G401 (cell line): ENCODE data around the gene REC114. TPM values are rescaled to one million over a fixed set of nuclear protein-coding genes. Genes with fewer than 3 reads are reported as not detected.
"Not testable (repeated sequence)": the region's sequence is repeated elsewhere in the genome, so short reads cannot be mapped to it uniquely, and the experiment has no call there.

ENCODE experiments used
- DNase-seq: peaks from one replicate; pipeline ENCODE4 v3.0.0-alpha.2; 2015; ENCODE audit warnings: low spot score
- in situ Hi-C: cut with HindIII; loops from 2 replicates; pipeline ENCODE4 v1.10.0; 2016; ENCODE audit warnings: low sequenced_read_pairs, mixed read lengths
- total RNA-seq: library from RNA; depleted of rRNA; stranded (reverse); fragments of >200 nt; shearing (Covaris generic); gene quantifications from 2 replicates; pipeline ENCODE4 v1.2.3, GENCODE V29; 2014; rRNA removed

The REC114 gene, protein sequence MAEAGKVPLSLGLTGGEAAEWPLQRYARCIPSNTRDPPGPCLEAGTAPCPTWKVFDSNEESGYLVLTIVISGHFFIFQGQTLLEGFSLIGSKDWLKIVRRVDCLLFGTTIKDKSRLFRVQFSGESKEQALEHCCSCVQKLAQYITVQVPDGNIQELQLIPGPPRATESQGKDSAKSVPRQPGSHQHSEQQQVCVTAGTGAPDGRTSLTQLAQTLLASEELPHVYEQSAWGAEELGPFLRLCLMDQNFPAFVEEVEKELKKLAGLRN
- total RNA-seq = not detected in 2 replicates

DNA sequence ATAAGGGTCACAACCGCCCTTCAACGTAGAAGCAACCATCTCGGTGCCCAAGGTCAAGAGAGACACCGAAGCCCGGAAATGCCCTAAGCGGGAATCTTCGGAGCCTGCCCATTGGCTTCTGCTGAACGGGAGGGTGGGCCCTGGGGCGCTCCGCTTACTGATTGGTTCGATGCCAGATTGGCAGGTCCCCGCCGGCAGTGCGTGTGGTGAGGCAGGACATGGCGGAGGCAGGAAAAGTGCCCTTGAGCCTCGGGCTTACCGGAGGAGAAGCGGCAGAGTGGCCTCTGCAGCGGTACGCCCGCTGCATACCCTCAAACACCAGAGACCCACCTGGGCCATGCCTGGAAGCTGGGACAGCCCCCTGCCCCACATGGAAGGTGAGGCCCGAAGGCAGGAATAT, at the start of gene REC114:
REC114 (plus strand) TSS at position 197 of the 400 bp plus-strand sequence; CDS start at position 219, 22 bp downstream.
- no peak for DNase-seq
- in situ Hi-C loops = no loop called here

DNA sequence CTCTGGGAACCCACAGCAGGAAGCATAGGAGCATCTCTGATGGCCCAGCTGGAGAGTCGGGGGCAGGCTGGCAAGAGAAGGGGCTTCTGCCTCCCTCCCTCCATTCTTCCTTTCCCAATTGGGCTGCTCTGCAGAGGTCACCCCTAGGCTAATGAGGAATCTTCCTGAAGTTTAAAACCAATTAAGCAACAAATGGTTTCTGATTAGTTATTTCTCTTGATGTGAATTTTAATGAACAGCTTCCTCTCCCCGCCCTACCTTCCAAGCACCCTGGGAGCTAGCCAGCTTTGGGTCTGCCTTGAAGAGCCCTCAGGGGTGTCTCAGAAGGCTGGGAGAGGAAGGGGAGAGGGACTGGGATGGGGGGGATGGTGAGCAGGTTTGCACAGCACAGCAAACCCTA, 49.6 kb upstream of the REC114 start:
- in situ Hi-C loops = no loop called here
- DNase-seq = no peak

DNA sequence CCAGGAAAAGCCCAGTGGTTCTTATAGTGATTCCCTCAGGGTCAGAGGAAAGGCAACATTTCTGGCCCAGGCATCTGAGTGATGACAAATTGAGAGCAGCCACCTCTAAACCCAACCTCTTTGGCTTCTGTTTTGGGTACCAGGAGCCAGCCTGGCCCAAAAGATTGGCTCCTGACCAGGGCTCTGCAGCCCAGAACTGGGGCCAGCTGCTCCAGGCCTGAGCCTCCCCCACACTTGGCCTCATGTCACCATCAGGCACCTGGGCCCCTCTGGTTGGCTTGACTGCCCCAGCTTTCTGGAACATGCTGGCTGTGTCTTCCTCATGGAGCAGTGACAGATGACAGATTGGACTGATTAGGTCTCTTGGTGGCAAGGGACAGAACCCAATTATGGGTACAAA, 48.2 kb upstream of the REC114 start:
- in situ Hi-C loops = no loop called here
- DNase-seq = peak; percentile 87

DNA sequence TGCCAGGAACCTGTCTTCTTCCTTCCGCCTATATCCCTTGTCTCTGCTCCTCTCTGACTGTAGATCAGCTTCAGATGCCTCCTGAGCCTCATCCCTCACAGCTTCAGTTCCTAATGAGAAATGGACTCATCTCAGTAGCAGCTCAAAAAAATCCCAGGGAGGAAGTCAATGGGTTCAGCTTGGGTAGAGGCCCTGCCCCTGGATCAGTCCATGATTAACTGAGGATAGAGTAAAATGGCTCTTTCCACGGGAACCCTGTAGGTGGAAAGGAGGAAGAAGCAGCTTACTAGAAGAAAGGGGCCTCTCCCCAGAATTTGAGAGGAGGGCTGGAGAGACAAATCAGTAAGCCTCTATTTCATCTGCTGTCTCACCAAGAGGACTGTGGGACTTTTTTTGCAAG, 47.3 kb upstream of the REC114 start:
- in situ Hi-C loops = no loop called here

DNA sequence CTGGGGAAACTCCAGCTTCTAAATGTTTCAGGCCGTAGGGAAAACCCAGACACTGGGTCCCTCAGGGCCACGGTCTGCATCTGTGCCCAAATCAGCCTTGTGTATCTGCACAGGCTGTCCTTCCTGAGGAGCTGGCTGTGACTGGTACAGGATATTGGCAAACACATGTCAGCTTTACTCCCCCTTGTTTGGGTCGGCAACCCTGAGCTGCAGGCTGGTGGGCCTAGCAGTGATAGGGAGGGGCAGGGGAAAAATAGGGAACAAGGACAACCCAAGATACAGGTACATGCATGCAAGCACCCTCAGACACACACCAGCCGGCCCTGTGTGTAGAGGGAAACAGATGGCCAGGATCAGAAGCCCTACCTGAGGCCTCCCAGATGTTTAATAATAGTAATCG, 45.5 kb upstream of the REC114 start:
- no peak for DNase-seq
- in situ Hi-C loops = no loop called here

More for the DNA sequence above, 47.3 kb upstream of the REC114 start:
- no peak for DNase-seq

DNA sequence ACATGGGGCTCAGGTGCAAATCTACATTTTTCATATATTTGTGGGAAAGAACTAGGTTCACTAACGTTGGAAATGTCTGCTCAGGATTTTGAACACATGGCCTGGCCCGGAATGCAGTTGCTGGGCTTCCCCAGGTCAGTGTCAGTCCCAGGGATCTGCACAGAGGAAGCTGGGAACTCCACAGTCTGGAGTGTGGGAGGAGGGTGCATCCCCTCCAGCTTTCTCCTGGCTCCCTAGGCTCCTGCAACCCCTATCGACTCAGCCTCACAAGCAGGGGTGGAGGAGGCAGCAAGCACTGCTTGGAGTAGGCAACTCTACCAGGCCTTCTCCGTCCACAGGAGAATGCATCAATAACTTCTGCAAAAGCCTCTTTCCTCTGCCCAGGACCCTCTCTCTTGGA, 44.1 kb upstream of the REC114 start:
- no peak for DNase-seq

DNA sequence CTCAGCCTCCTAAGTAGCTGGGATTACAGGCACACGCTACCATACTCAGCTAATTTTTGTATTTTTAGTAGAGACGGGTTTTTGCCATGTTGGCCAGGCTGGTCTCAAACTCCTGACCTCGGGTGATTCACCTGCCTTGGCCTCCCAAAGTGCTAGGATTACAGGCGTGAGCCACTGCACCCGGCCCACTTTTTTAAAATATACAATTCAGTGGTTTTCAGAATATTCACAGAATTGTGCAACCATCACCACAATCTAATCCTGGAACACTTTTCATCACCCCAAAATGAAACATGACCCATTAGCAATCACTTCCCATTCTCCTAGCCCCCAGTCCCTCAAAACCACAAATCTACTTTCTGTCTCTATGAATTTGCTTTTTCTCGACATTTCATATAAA, 42.7 kb upstream of the REC114 start:
- DNase-seq, in situ Hi-C loops: not testable (repeated sequence)

More for the DNA sequence above, 44.1 kb upstream of the REC114 start:
- in situ Hi-C loops = no loop called here

DNA sequence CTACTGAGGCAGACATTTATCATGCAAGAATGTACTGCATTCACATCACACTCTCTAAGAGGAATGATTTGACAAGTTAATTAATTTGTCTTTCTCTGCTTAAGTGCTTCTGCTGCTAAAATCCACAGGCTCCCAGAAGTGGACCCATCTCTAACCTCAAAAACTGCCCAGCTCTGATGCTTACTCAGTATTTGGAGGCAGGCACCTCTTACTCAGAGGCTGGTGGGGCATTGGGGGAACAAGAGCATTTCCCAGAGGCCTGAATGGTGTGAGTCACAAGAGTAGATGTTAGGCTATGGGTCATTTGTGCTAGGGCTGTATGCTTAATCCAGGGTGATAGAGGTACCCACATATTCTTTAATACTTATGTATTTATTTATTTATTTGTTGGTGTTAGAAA, 39.8 kb upstream of the REC114 start:
- in situ Hi-C loops = no loop called here
- no peak for DNase-seq

DNA sequence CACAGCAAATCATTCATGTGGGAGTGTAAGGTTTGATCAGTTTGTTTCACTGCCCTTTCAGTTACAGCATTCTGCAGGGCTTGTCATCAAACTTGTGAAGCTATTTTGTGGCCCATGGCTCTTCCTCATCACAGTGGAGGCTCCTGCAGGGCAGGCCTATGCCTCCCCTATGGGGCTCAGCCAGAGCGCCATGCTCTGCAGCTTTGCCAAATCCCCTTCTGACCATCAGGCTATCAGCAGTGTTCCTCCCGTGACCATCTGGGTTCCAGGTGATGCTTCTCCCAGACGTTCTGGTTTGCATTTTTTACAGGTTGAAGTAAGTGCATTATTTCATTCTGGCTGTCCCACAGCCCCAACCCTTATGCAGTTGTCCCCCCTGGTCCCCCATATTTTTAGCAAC, 28.1 kb upstream of the REC114 start:
- DNase-seq = peak; percentile 66
- in situ Hi-C loops = no loop called here

DNA sequence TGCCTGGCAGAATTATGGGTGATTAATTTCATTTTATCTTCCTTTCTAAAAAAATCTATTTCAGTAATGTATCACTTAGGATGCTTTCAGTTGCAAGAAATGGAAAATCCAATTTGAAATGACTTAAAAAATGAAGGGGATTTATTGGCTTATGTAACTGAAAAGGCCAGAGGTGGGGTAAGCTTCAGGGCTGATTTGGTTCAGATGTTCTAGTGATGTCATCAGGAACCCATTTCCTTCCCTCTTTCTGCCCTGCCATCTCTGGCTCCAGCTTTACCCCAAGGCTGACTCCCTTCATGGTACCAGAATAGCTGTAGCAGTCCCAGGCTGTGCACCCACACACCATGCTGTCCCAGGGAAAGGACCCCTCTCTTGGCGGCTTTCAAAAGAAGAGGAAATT, 18.5 kb upstream of the REC114 start:
- in situ Hi-C loops = no loop called here
- DNase-seq = no peak

DNA sequence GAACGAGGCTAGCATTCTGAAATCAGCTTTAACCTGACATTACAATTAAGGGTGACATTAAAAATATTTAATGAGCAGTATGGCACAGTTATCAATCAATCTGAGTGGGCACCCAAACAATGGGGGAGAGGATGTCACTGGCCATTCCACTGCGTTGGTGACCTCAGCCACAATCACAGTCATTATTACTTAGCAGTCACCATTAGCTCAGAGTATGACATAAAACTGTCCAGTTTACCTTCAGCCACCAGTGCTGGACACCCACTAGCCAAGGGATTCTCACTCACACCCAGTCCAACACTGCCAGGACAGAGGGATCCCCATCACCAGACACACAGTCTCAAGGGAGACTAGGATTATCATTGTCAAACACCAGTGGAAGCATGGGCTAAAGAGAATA, 17.5 kb upstream of the REC114 start:
- in situ Hi-C loops = no loop called here
- no peak for DNase-seq

DNA sequence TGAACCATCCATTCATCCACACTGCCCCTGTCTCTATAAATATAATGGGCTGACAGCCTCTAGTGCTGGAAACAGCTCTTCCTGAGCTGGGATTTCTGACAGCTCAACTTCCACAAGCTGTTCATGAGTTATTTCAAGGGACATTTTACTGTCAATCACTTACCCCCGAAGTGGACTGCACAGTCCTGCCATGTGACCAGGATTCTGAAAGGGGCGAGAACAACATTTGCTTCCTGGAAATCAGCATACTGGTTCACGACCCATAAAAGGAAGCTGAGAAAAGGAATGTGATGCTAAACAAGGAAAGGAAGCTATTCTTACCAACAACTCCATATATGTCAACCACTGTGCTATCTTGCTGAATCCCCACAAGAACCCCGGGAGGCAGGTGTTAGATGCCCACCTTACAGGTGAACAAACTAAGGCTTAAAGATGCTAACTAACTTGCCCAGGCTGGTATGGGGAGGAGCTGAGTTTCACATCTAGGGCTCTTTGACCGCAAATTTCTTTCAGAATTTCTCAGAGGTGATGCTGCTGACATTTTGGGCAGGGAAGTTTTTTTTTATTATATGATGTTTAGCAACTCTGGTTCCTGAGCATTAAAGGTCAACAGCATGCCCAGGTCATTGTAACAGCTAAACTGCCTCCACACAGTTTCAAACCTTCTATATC, 16.5 kb upstream of the REC114 start:
- in situ Hi-C loops = no loop called here
- DNase-seq = no peak

DNA sequence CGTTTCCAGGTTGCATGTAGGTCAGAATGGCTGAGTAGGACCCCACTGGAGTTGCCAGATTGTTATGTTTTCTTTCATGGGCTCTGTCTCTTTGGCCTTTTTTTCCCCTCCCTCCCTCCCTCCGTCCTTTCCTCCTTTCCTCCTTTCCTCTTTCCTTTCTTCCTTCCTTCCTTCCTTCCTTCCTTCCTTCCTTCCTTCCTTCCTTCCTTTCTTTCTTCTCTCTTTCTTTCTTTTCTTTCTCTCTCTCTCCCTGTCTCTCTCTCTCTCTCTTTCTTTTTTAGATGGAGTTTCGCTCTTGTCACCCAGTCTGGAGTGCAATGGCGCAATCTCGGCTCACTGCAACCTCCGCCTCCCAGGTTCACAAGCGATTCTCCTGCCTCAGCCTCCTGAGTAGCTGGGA, 11.6 kb upstream of the REC114 start:
- DNase-seq, in situ Hi-C loops: not testable (repeated sequence)

DNA sequence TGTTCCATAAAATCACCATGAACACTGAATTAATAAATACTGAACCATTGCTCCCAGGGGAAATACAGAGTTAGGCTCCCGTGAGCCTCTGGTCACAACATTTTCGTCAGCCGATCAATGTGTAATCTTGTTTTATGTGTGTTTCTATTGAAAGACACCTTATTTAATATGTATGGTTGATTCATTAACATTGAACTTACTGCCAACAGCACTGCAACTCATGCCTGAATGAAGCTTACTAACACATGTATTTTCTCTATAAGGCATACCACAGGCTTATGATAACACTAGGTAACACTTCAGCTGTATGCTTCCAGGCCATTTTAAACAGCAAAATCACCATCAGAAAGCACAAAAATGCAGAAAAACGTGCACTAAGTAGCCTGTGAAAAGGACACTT, 9.1 kb upstream of the REC114 start:
- no peak for DNase-seq
- in situ Hi-C loops = no loop called here

DNA sequence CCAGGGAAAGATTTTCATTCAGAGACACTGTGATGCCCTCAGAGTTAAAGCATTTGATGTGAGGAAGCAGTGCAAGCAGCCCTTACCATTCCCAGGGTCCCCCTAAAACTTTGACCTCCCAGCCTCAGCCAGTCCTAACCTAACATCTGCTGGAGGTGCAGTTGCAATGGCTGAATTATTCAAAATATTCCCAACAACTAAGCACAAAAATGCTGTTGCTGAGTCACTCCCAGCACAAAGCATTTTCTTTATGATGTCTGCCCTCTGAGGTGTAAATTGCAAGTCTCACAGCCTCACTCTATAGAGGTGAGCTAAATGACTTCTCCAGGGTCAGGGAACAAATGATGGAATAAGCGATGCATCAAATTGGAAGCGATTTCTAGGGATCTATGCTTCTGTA, 6.4 kb upstream of the REC114 start:
- in situ Hi-C loops = no loop called here
- no peak for DNase-seq

DNA sequence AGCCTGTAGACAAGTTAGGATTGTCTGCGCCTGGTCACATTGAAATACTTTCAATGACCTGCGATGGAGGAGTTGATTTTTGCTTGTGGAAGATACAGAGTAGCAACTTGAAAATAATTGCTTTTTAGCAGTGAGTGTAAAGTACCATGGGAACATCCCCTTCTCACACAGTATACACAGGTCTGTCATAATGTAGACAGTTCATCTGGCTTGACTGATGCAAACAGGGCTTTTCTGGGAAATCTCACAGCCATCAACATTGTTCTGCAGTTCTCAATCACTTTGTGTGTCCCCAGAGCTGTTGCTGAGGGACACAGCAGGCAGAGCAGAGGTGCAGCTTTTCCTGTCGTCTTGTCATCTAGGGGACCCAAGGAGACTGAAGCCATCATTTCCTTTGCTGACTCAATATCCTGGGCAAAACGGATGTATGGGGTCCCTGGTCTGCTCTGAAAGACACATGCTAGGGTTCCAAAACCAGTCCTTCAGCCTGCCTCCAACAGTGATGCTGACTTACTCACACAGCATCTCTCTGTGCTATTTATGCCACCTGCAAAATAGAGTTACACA, 5.3 kb upstream of the REC114 start:
- no peak for DNase-seq
- in situ Hi-C loops = no loop called here

DNA sequence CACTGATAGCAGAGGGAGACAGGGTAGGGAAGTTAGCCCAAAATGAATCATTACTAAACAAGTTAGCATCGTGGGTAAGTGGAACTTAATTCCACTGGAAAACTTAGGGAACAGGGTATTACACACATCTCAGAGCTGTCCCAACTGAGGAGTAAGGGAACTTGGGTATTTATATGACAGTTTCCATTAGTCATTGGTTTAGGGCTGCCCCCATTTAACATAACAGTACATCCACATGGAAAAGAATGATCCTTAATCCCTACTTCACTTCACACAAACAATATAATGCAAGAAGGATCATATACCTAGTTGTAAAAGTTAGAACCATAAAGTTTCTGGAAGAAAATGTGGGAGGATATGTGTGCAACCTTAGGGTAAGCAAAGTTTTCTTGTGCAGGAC, 4.3 kb upstream of the REC114 start:
- in situ Hi-C loops = no loop called here
- DNase-seq = no peak

DNA sequence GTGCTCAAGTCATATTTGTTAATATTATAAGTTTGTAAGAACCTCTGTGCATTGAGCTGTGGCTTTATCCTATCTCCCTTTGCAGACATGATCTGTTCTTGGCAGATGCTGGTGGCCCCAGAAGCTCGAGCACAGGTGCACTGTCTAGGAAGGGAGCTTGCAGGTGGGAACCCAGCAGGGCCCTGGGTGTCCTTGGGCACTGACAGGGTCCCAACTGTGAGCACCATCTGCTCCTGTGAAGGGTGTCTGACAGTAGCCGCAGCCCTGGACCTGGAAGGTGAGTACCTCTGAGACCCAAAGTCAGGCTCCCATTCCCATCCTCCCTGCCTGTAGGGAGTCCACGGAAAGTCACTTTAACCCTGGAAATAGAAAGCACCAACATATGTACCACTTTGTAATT, 2.4 kb upstream of the REC114 start:
- in situ Hi-C loops = no loop called here
- DNase-seq = peak; percentile 72

DNA sequence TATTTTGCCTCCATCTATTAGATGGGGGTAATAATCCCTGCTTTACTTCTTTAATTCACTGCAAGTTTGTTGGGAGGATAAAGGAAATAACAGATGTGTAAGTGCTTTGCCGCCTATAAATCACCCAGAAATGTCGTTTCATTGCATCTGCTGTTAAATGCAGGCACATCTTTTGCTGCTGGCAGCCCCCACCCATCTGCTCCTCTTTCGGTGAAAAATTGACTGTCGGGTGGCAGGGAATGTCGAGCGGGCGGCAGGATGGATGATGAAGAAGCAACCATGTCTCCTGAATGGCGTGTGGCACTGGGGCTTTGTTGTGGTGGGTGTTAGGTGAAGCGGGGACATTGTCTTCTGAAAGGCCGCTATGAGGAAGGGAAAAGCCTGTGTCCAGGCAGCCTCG, 543 bp upstream of the REC114 start:
- DNase-seq = no peak
- in situ Hi-C loops = no loop called here

DNA sequence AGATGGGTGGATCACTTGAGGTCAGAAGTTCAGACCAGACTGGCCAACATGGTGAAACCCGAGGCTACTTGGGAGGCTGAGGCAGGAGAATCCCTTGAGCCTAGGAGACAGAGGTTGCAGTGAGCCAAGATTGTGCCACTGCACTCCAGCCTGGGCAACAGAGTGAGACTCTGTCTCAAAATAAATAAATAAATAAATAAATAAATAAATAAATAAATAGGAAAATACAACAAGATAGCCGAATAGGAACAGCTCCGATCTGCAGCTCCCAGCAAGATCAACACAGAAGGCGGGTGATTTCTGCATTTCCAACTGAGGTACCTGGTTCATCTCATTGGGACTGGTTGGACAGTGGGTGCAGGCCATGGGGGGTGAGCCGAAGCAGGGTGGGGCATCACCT, 4.5 kb downstream of the REC114 start:
- in situ Hi-C loops, DNase-seq: not testable (repeated sequence)
